Natural killer cell treated with Interleukin-12 subunit alpha and Interleukin-12 subunit beta and Interleukin-15 and Interleukin-18, amount 100 ng/mL, for 72 hours (primary cell): ENCODE measurements around the gene NDUFS8. TPM values are rescaled to one million over a fixed set of nuclear protein-coding genes. Genes with fewer than 3 reads are reported as not detected.
A peak's percentile ranks its signal among the peaks of the same experiment; 100 is the strongest.

Source experiments
- ATAC-seq, 2 donors: fragments of 150-1000 bp; cut with Tn5 transposase in 1 of 2; sonication (Bioruptor Pico), chemical (Tn5 transposase) in 1 of 2; 2 replicates each; pipeline ENCODE4 v1.10.0; 2021
- DNase-seq: peaks from one replicate; pipeline ENCODE4 v3.0.0; 2022; ENCODE audit warnings: low spot score
- H3K27ac Mint-ChIP-seq, 2 donors: 1 replicate in 1 of 2; 2 replicates in 1 of 2; pipeline ENCODE4 v1.8.0; 2022; ENCODE audit warnings: mixed read lengths in 2 of 2, mild to moderate bottlenecking in 1 of 2, moderate library complexity in 1 of 2
- H3K27me3 Mint-ChIP-seq, 2 donors: 1 replicate in 1 of 2; 2 replicates in 1 of 2; pipeline ENCODE4 v1.8.0; 2022; ENCODE audit warnings: mixed read lengths in 2 of 2
- H3K36me3 Mint-ChIP-seq: one replicate; pipeline ENCODE4 v1.8.0; 2022; ENCODE audit warnings: mixed read lengths
- H3K4me1 Mint-ChIP-seq, 2 donors: 1 replicate in 1 of 2; 2 replicates in 1 of 2; pipeline ENCODE4 v1.8.0; 2022; ENCODE audit warnings: low read depth in 2 of 2, mixed read lengths in 2 of 2, mild to moderate bottlenecking in 1 of 2
- H3K4me3 Mint-ChIP-seq: one replicate; pipeline ENCODE4 v1.8.0; 2022; ENCODE audit warnings: mixed read lengths
- H3K9me3 Mint-ChIP-seq: 2 replicates; pipeline ENCODE4 v1.8.0; 2022; ENCODE audit warnings: mixed read lengths
- total RNA-seq, 2 donors: library from RNA; stranded (reverse); gene quantifications; one replicate each; pipeline ENCODE4 v1.2.3, GENCODE V29; 2022

Gene NDUFS8
- total RNA-seq, 2 donors from 2014 or later: 124 to 143 TPM

DNA sequence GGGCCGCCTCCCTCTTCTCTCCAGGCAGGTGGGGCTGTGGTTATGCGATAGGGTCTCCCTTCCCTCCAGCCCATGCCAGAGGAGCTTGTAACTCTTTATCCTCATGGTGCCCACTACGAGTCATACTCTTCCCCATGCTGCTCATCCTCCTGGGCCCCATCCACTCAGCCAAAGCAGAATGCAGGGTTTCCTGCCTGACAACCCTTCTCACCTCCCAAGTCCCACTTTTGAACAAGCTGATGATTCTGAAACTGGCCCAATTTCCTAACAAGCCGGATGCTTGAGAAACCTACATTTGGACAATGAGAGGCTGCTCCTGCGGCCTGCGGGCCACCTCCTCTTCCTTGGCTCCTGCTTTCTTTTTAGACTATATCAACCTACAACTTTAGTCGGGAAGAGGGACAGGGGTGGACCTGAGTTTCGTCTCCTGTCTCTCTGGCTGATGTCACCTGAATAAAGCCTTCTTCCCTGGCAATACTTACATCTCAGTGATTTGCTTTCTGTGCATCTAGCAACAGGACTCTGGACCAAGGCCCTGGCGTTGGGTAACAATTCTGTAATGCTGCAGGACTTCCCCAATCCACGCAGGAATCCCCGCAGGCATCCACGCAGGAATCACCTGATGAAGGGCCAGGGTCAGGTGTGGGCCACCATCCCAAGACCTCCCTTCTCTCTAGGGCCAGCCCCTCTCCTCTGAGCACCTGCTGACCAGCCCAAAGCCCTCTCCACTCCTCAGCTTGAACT lies 1.5 kb upstream of the NDUFS8 start:
- Mint-ChIP-seq H3K4me1 (peaks cover 12 to 26% of the 10 kb centered on the region in 2 donors), H3K4me3 (no peak overlapping the region), H3K9me3 (no peaks in the 10 kb centered on the region), H3K36me3 (no peaks in the 10 kb centered on the region), H3K27me3 (no peaks in the 10 kb centered on the region), H3K27ac (peak overlapping the region in 1 of 2 donors; percentile 10)
- ATAC-seq: no peak
- DNase-seq: no peak

DNA sequence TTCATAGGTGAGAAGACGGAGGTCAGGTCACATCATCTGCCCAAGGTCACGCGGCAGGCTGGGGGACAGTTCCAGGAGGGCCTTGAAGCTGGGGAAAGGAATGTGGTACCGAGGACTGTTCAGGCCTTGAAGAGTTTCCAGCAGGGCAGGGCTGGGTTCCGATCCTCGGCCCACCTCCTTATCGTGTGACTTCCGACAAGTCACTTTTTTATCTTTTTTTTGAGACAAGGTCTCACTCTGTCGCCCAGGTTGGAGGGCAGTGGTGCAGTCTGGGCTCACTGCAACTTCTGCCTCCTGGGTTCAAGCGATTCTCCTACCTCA lies 623 bp downstream of the NDUFS8 start:
- ATAC-seq: no peak
- H3K27ac Mint-ChIP-seq: peak overlapping the region; percentile 93 to 96
- no peaks in the 10 kb centered on the region for H3K9me3 Mint-ChIP-seq
- H3K27me3 Mint-ChIP-seq: no peaks in the 10 kb centered on the region
- peaks cover 12 to 28% of the 10 kb centered on the region in 2 donors for H3K4me1 Mint-ChIP-seq
- no peaks in the 10 kb centered on the region for H3K36me3 Mint-ChIP-seq
- peak overlapping the region; percentile 87 for H3K4me3 Mint-ChIP-seq
- no peak for DNase-seq

DNA sequence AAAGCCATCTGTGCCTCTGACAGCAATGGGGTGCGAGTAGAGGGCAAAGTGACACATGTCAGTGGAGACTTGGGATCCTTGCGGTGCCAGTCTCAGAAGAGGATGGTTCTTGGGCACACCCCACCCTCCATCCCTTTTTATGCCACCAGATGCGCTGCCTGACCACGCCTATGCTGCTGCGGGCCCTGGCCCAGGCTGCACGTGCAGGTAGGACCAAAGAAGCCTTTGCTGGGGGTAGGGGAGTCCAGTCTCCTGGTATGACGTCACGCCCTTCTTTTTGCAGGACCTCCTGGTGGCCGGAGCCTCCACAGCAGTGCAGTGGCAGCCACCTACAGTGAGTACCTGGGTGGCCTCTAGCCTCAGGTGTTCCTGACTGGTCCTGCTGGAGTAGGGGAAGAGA lies 1.5 kb downstream of the NDUFS8 start:
- Mint-ChIP-seq H3K36me3 (no peaks in the 10 kb centered on the region), H3K4me1 (peaks cover 19 to 33% of the 10 kb centered on the region in 2 donors), H3K4me3 (peak overlapping the region; percentile 87), H3K27me3 (no peaks in the 10 kb centered on the region), H3K9me3 (no peaks in the 10 kb centered on the region), H3K27ac (peak overlapping the region; percentile 93 to 96)
- DNase-seq (no peak), ATAC-seq (no peak)

DNA sequence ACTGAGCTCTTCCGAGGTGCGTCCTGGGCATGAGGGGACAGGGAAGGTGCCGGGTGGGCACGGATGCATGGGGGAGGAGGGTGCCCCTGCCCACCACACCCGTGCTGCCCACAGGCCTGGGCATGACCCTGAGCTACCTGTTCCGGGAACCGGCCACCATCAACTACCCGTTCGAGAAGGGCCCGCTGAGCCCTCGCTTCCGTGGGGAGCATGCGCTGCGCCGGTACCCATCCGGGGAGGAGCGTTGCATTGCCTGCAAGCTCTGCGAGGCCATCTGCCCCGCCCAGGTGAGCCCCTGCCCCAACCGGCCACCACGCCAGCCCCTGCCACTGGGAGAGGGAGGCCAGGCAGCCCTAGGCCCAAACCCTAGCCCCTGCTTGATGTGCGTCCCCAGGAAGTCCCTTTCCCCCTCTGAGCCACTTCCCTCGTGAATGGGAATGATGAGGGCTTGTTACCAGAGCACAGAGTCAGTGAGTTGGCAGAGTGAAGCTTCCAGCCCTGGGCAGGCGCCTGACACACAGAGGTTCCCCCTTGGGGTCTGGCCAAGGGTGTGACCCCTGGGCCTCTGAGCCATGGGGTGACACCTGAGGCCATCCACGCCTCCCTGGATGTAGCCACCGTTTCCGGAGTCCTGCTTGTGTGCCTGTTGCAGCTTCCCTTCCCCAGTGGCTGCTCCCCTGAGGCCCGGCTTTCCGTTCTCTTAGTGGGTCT lies 2.7 kb downstream of the NDUFS8 start:
- no peak for DNase-seq
- no peak overlapping the region for H3K4me3 Mint-ChIP-seq
- no peaks in the 10 kb centered on the region for H3K9me3 Mint-ChIP-seq

DNA sequence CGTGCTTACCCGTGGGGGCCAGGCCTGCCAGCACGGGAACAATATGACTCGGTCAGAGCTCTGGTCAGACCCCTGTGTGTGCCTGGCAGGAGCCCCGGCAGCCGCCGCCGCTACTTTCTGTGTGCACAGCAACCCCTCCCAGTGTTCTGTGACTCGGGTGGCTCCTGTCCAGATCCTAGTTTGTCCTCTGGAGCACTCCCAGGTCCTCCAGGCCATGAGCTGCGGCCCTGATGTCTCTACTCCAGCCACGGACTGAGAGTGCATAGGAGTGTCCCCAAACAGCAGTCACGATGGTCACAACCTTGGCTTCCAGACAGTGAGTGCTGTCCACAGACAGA lies 3.2 kb downstream of the NDUFS8 start:
- no peak for DNase-seq
- H3K36me3 Mint-ChIP-seq: no peaks in the 10 kb centered on the region
- H3K4me3 Mint-ChIP-seq: no peak overlapping the region
- H3K27ac Mint-ChIP-seq: peak overlapping the region in 1 of 2 donors; percentile 41
- H3K4me1 Mint-ChIP-seq: peaks cover 24 to 39% of the 10 kb centered on the region in 2 donors
- no peaks in the 10 kb centered on the region for H3K27me3 Mint-ChIP-seq
- no peak for ATAC-seq
- no peaks in the 10 kb centered on the region for H3K9me3 Mint-ChIP-seq

More for the DNA sequence above, 2.7 kb downstream of the NDUFS8 start:
- peak overlapping the region in 1 of 2 donors; percentile 41 for H3K27ac Mint-ChIP-seq
- peaks cover 25 to 39% of the 10 kb centered on the region in 2 donors for H3K4me1 Mint-ChIP-seq
- H3K36me3 Mint-ChIP-seq: no peaks in the 10 kb centered on the region
- no peaks in the 10 kb centered on the region for H3K27me3 Mint-ChIP-seq
- ATAC-seq: no peak

DNA sequence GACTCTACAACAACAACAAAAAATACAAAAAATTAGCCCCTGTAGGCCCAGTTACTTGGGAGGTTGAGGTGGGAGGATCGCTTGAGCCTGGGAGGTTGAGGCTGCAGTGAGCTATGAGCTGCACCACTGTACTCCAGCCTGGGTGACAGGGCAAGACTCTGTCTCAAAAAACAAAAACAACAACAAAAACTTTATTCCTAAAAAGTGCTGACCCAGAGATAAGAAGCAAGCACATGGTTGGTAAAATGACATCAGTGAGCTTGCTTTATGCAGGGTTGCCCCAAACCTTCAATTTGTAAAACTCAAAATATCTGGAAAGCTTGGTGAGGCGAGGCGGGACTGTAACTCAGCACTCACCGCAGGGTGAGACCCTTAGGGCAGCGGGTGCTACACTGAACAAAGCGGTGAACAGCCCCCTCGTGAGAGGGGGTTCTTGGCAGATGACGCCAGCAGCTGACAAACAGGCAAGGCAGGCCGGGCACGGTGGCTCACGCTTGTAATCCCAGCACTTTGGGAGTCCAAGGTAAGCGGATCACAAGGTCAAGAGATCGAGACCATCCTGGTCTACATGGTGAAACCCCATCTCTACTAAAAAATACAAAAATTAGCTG lies 4.9 kb downstream of the NDUFS8 start:
- peak overlapping the region; percentile 98 to 99 for H3K27ac Mint-ChIP-seq
- no peak for DNase-seq
- H3K27me3 Mint-ChIP-seq: no peaks in the 10 kb centered on the region
- H3K4me3 Mint-ChIP-seq: no peak overlapping the region
- no peak for ATAC-seq
- H3K9me3 Mint-ChIP-seq: no peaks in the 10 kb centered on the region
- H3K4me1 Mint-ChIP-seq: peaks cover 21 to 34% of the 10 kb centered on the region in 2 donors
- no peaks in the 10 kb centered on the region for H3K36me3 Mint-ChIP-seq

DNA sequence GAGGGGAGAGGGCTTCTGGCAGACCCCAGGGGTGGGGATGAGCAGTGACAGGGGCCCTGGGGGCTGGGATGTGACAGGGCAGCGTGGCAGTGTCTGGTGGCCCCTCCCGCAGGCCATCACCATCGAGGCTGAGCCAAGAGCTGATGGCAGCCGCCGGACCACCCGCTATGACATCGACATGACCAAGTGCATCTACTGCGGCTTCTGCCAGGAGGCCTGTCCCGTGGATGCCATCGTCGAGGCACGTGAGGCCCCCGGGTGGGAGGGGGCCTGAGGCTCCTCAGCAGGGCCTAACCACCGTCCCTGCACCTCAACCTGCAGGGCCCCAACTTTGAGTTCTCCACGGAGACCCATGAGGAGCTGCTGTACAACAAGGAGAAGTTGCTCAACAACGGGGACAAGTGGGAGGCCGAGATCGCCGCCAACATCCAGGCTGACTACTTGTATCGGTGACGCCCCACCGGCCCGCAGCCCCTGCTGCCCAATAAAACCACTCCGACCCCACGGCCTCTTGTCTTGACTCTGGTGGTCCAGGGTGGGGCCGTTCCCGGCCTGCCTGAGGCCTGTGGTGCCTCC lies 5.7 kb downstream of the NDUFS8 start:
- Mint-ChIP-seq H3K9me3 (no peaks in the 10 kb centered on the region), H3K4me3 (peak overlapping the region; percentile 83), H3K36me3 (no peaks in the 10 kb centered on the region), H3K27ac (peak overlapping the region; percentile 98 to 99), H3K27me3 (no peaks in the 10 kb centered on the region), H3K4me1 (peaks cover 26 to 33% of the 10 kb centered on the region in 2 donors)
- DNase-seq (no peak), ATAC-seq (no peak)

DNA sequence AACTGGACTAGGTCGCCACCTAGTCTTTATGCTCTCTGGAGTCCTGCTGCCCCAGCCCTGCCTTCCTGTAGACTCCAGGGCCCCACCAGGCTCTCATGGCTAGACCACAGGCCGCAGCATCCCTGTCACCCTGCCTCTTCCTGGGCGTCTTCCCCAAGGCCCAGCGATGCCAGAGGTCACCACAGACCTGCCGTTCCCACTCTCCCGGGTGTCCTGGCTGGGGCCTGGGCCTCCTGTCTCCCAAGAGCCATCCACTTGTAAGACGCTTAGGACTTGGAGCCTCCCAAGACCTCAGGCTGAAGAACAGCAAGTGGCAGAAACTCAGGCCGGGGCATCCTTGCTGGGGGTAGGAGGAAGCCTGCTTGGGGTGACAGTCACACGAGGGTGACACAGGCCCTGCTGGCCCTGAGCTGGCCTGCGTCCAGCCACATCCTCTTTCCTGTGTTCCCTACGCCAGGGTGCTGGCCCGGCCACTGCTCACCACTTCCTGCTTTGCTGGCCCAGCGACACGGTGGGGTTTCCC lies 6.3 kb downstream of the NDUFS8 start:
- DNase-seq (peak; percentile 91), ATAC-seq (peak; percentile 83 to 87)
- peaks cover 22 to 32% of the 10 kb centered on the region in 2 donors for H3K4me1 Mint-ChIP-seq
- no peaks in the 10 kb centered on the region for H3K9me3 Mint-ChIP-seq
- H3K27ac Mint-ChIP-seq: peak overlapping the region; percentile 98 to 99
- peak overlapping the region; percentile 83 for H3K4me3 Mint-ChIP-seq
- H3K36me3 Mint-ChIP-seq: no peaks in the 10 kb centered on the region
- no peaks in the 10 kb centered on the region for H3K27me3 Mint-ChIP-seq

DNA sequence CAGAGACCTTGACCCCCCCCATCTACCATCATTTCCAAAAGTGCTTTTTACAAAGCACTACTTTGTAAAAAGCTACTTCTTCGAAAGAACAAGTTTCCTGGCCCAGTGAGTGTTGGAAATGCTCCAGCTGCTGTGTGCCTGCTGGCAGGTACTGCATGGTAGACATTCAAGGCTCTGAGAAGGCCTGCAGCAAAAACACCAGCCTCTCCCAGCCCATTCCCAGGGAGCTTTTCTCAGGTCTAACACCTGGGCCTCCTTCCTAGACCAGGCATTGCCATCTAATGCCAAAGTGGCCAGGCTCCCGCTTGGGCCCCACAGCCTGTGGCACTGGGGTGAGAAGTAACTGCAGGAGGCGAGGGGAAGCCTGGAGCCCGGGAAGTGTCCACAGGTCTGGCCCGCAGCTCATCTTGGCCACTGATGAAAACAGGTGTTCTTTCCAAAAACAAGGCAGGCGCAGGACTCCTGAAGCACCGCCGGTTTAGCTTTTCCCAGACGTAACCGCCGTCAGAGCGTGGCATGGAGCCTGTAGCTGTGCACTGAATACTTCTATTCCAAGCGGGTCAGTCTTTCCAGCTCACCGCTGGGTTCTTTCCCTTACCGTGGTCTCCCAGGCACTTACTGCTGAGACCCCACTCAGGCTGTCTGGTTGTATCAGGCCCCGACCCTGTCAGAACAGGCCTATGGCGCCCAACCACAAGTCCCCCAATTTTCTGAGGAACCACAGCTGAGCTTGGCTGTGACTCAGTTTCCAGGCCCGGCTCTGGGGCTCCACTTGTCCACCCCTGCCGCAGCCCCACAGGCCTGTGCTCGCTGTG lies 7.1 kb downstream of the NDUFS8 start:
- peak overlapping the region; percentile 98 to 99 for H3K27ac Mint-ChIP-seq

DNA sequence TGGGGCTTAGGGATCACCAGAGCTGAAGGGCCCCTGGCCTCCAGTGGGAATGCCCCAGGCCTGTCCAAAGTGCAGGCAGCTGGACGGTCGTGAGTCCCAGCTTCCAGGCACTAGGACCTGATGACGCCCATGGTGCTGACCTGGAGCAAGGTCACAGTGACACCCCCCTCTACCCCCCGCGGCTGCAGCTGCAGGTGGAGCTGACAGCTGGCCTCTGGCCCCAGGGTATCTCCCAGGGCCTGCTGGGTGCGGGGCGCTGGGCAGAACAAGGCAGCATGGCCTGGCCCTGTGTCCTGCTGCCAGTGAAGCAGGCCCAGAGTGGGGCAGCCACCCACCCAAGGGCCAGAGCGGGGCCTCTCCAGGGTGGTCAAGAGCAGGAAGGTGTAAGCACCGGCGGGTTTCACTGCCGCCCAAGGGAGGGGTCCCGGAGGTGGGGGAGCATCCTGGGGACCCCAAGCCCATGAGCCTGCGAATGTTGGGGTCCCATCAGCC lies 7.8 kb downstream of the NDUFS8 start:
- Mint-ChIP-seq H3K4me3 (peak overlapping the region; percentile 88), H3K4me1 (peaks cover 21 to 31% of the 10 kb centered on the region in 2 donors), H3K36me3 (no peaks in the 10 kb centered on the region), H3K9me3 (no peaks in the 10 kb centered on the region), H3K27ac (peak overlapping the region; percentile 98 to 99), H3K27me3 (no peaks in the 10 kb centered on the region)
- ATAC-seq (no peak), DNase-seq (no peak)

More for the DNA sequence above, 7.1 kb downstream of the NDUFS8 start:
- Mint-ChIP-seq H3K27me3 (no peaks in the 10 kb centered on the region), H3K4me1 (peaks cover 21 to 31% of the 10 kb centered on the region in 2 donors), H3K9me3 (no peaks in the 10 kb centered on the region), H3K4me3 (peak overlapping the region; percentile 83), H3K36me3 (no peaks in the 10 kb centered on the region)
- ATAC-seq: no peak
- no peak for DNase-seq

DNA sequence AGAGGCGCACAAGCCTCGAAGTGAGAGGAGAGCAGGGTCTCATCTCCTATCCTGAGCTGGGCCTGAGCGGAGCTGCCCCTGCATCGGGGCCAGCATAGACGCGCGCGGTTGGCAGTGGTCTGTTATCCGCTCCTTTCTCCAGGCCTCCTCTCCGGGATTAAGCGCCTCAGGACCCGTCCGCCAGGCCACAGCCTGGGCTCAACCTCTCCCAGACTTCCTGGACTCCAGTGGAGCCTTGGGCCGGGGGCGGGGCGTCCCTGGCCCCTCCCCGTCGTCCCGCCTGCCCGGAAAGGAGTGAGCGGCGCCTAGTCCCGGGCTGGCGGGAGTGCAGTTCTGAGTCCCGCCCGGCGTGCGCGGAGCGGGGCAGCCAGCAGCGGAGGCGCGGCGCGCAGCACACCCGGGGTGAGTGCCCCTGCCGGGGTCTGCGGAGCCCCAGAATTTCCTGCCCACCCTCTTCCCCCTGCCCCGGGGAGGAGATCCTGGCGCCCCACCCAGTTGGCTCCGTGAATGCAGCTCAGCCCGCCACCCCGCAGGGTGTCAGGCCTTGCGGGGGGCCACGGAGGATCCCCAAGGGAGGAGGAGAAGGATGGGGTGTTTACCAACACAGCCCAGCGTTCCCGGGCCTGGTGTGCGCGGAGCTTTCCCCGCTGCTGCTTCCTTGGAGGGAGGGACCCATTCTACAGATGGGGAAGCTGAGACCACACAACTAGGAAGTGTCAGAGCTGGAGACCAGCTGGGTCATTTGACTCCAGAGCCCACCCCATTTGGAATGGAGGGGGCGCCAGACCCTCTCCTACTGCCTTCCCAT lies 8.4 kb downstream of the NDUFS8 start, which contains the start of gene TCIRG1:
Gene TCIRG1 (plus strand): TSS at position 308 of the 808 bp plus-strand sequence. CDS start 2,247 bp downstream, outside the sequence.
- Mint-ChIP-seq H3K4me1 (peaks cover 21 to 29% of the 10 kb centered on the region in 2 donors), H3K27me3 (no peaks in the 10 kb centered on the region), H3K27ac (peak within 1 kb of the TSS; percentile 98 to 99), H3K36me3 (no peaks in the 10 kb centered on the region), H3K4me3 (peak within 1 kb of the TSS; percentile 88), H3K9me3 (no peaks in the 10 kb centered on the region)
- peak; percentile 75 to 81 for ATAC-seq
- DNase-seq: peak; percentile 82

DNA sequence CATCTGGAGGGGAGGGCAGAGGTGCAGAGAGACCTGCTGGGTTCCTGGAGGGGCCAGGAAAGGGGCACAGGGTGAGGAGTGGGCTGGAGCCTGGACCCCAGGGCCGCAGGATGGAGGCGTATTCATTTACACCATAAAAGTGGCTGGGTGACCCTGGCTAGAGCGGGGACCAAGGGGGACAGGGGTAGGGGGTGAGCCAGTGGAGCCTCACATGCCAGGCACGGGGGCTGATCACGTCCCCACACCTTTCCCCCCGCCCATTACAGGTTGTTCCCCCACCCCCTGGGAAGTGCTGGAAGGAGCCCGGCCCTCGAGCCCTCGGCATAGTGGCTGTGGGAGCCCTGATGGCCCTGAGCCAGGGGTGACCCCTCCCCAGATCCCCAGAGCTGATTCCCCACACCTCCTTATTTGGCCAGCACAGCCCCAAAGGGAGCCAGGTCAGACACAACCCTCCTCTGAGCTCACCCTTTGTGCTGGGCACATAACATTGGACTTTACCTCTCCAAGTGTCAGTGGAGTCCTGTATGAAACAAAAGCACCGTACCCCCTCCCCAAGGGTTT lies 9.1 kb downstream of the NDUFS8 start:
- Mint-ChIP-seq H3K27ac (peak overlapping the region; percentile 94 to 98), H3K27me3 (no peaks in the 10 kb centered on the region), H3K9me3 (no peaks in the 10 kb centered on the region), H3K4me1 (peaks cover 21 to 29% of the 10 kb centered on the region in 2 donors), H3K36me3 (no peaks in the 10 kb centered on the region), H3K4me3 (peak overlapping the region; percentile 88)
- DNase-seq (no peak), ATAC-seq (no peak)
